Nephron progenitor cell (in vitro differentiated cells): ENCODE results near the gene GALNT13.

Experiments
- DNase-seq: peaks from one replicate; pipeline ENCODE4 v3.0.0; 2021
- H3K27ac Mint-ChIP-seq: 2 replicates; pipeline ENCODE4 v1.8.0; 2021; ENCODE audit warnings: mild to moderate bottlenecking, moderate library complexity, mixed read lengths
- H3K27me3 Mint-ChIP-seq: 2 replicates; pipeline ENCODE4 v1.8.0; 2021; ENCODE audit warnings: mild to moderate bottlenecking, low read depth, mixed read lengths; ENCODE audit not compliant: poor library complexity
- H3K36me3 Mint-ChIP-seq: 2 replicates; pipeline ENCODE4 v1.8.0; 2021; ENCODE audit warnings: low read depth, mixed read lengths
- H3K4me1 Mint-ChIP-seq: 2 replicates; pipeline ENCODE4 v1.8.0; 2021; ENCODE audit warnings: mixed read lengths
- H3K4me3 Mint-ChIP-seq: 2 replicates; pipeline ENCODE4 v1.8.0; 2021; ENCODE audit warnings: mild to moderate bottlenecking, moderate library complexity, mixed read lengths
- H3K9me3 Mint-ChIP-seq: 2 replicates; pipeline ENCODE4 v1.8.0; 2021; ENCODE audit warnings: mild to moderate bottlenecking, moderate library complexity, mixed read lengths
- CTCF ChIP-seq: fragments of 200-600 bp; sonication (generic); IDR thresholded peaks from 2 replicates; pipeline ENCODE4 v1.5.0; 2021; ENCODE audit warnings: antibody characterized with exemption

Gene GALNT13

GRCh38 chr2:154437104-154437503 is 565.4 kb downstream of the GALNT13 start:
- no peaks in the 10 kb centered on the region for H3K27me3 Mint-ChIP-seq
- H3K36me3 Mint-ChIP-seq, result no peaks in the 10 kb centered on the region
- H3K27ac Mint-ChIP-seq, result no peak overlapping the region
- DNase-seq, result no peak
- H3K4me3 Mint-ChIP-seq, result no peak overlapping the region
- no peak for TF ChIP-seq CTCF
- H3K4me1 Mint-ChIP-seq, result no peaks in the 10 kb centered on the region
- H3K9me3 Mint-ChIP-seq, result no peaks in the 10 kb centered on the region

GRCh38 chr2:154439156-154439555 is 567.4 kb downstream of the GALNT13 start:
- Mint-ChIP-seq H3K27ac (no peak overlapping the region), H3K36me3 (no peaks in the 10 kb centered on the region), H3K9me3 (no peaks in the 10 kb centered on the region), H3K27me3 (no peaks in the 10 kb centered on the region), H3K4me3 (no peak overlapping the region), H3K4me1 (no peaks in the 10 kb centered on the region)
- no peak for DNase-seq
- TF ChIP-seq CTCF, result no peak

GRCh38 chr2:154443919-154444318 is 572.2 kb downstream of the GALNT13 start:
- H3K4me1 Mint-ChIP-seq, result no peaks in the 10 kb centered on the region
- no peak for DNase-seq
- no peaks in the 10 kb centered on the region for H3K27me3 Mint-ChIP-seq
- H3K36me3 Mint-ChIP-seq, result no peaks in the 10 kb centered on the region
- TF ChIP-seq CTCF, result no peak
- no peak overlapping the region for H3K4me3 Mint-ChIP-seq
- H3K27ac Mint-ChIP-seq, result no peak overlapping the region
- H3K9me3 Mint-ChIP-seq, result no peaks in the 10 kb centered on the region

- Mint-ChIP-seq H3K4me1 (no peaks in the 10 kb centered on the region), H3K4me3 (no peak overlapping the region), H3K27ac (no peak overlapping the region), H3K36me3 (no peaks in the 10 kb centered on the region), H3K9me3 (no peaks in the 10 kb centered on the region), H3K27me3 (no peaks in the 10 kb centered on the region)
- no peak for TF ChIP-seq CTCF
- no peak for DNase-seq
These were observed 574.6 kb downstream of the GALNT13 start for GRCh38 chr2:154446324-154446723.

- no peak for TF ChIP-seq CTCF
- Mint-ChIP-seq H3K4me1 (no peaks in the 10 kb centered on the region), H3K36me3 (no peaks in the 10 kb centered on the region), H3K27ac (no peak overlapping the region), H3K9me3 (no peaks in the 10 kb centered on the region), H3K4me3 (no peak overlapping the region), H3K27me3 (no peaks in the 10 kb centered on the region)
- DNase-seq, result no peak
These were observed 576.2 kb downstream of the GALNT13 start for GRCh38 chr2:154447727-154448418.

GRCh38 chr2:154449951-154450658 is 578.4 kb downstream of the GALNT13 start:
- Mint-ChIP-seq H3K27me3 (no peaks in the 10 kb centered on the region), H3K4me1 (no peaks in the 10 kb centered on the region), H3K36me3 (no peaks in the 10 kb centered on the region), H3K27ac (no peak overlapping the region), H3K9me3 (no peaks in the 10 kb centered on the region), H3K4me3 (no peak overlapping the region)
- DNase-seq, result no peak
- no peak for TF ChIP-seq CTCF
